ENCODE results near the gene SMIM32. TPM values are rescaled to one million over a fixed set of nuclear protein-coding genes. Genes with fewer than 3 reads are reported as not detected.

Gene SMIM32
- total and polyA plus RNA-seq, 2 experiments from 2014 or later, result not detected

- peaks cover 14% of the 10 kb centered on the region; the same call in 1 of the 2 replicates for H3K36me3 ChIP-seq (ENCODE audit: low read depth)
- peak; percentile 2 for TF ChIP-seq EZH2 (IDR thresholded peaks at IDR 0.05; ENCODE audit: insufficient read depth, poor library complexity, severe bottlenecking)
- no peak for TF ChIP-seq EZH2phosphoT487 (IDR thresholded peaks at IDR 0.05; ENCODE audit: insufficient read depth, low read depth)
- H3K9ac ChIP-seq, result no peak overlapping the region
- peak overlapping the region; percentile 65 for H3K4me3 ChIP-seq
- H4K20me1 ChIP-seq (ENCODE audit: insufficient read depth), result no peaks in the 10 kb centered on the region
- no peaks in the 10 kb centered on the region for H3K9me3 ChIP-seq (ENCODE audit: low read depth)
- H3K9me2 ChIP-seq (ENCODE audit: insufficient read depth), result no peaks in the 10 kb centered on the region
- no peaks in the 10 kb centered on the region for H3K79me2 ChIP-seq (ENCODE audit: insufficient read depth)
- WGBS, 2 experiments (ENCODE audit: low coverage in 1 of 2, low lambda C conversion rate in 2 of 2, missing lambda C conversion rate in 2 of 2), result 3 to 5% methylated on average over 47 to 53 of the region's 56 CpGs
- in situ Hi-C loops (cut with MboI), result no loop called here
- H3K27me3 ChIP-seq (replicated peaks; ENCODE audit: insufficient read depth), result peaks cover 10% of the 10 kb centered on the region
- 0 out of 2 replicates have a peak, but pooled peaks cover 17% of the 10 kb centered on the region for H3F3A ChIP-seq (ENCODE audit: insufficient read depth)
- H2AFZ ChIP-seq, result no peak overlapping the region
- peak overlapping the region; percentile 78 for H3K4me2 ChIP-seq (ENCODE audit: unreplicated experiment)
- no peaks in the 10 kb centered on the region for H3K4me1 ChIP-seq (ENCODE audit: insufficient read depth)
- H3K27ac ChIP-seq, result no peak overlapping the region
- peak; percentile 42 for DNase-seq
Measured at GRCh38 chr5:136192015-136192525, 892 bp downstream of the SMIM32 start.

GRCh38 chr5:136191304-136192014 lies 1.5 kb downstream of the SMIM32 start:
- Histone ChIP-seq H3K27ac (no peak overlapping the region), H3K9ac (no peak overlapping the region), H3K4me1 (ENCODE audit: insufficient read depth) (no peaks in the 10 kb centered on the region), H3K79me2 (ENCODE audit: insufficient read depth) (no peaks in the 10 kb centered on the region), H4K20me1 (ENCODE audit: insufficient read depth) (no peaks in the 10 kb centered on the region), H3K36me3 (ENCODE audit: low read depth) (peaks cover 17% of the 10 kb centered on the region; the same call in 1 of the 2 replicates), H3F3A (ENCODE audit: insufficient read depth) (0 out of 2 replicates have a peak, but pooled peaks cover 20% of the 10 kb centered on the region), H3K9me2 (ENCODE audit: insufficient read depth) (no peaks in the 10 kb centered on the region), H3K4me2 (ENCODE audit: unreplicated experiment) (peak overlapping the region; percentile 78), H3K9me3 (ENCODE audit: low read depth) (no peaks in the 10 kb centered on the region), H2AFZ (no peak overlapping the region), H3K4me3 (peak overlapping the region; percentile 65), H3K27me3 (replicated peaks; ENCODE audit: insufficient read depth) (peaks cover 10% of the 10 kb centered on the region)
- DNase-seq, result peak; percentile 73
- 25 to 27% methylated on average over 44 of the region's 44 CpGs for WGBS, 2 experiments (ENCODE audit: low coverage in 1 of 2, low lambda C conversion rate in 2 of 2, missing lambda C conversion rate in 2 of 2)
- TF ChIP-seq EZH2phosphoT487 (IDR thresholded peaks at IDR 0.05; ENCODE audit: insufficient read depth, low read depth) (0 out of 2 replicates have a peak, but pooled peaks have one; percentile 66), EZH2 (IDR thresholded peaks at IDR 0.05; ENCODE audit: insufficient read depth, poor library complexity, severe bottlenecking) (peak; percentile 65)
- in situ Hi-C loops (cut with MboI), result no loop called here

GRCh38 chr5:136190904-136191303 lies 2.1 kb downstream of the SMIM32 start:
- H3K4me1 ChIP-seq (ENCODE audit: insufficient read depth), result no peaks in the 10 kb centered on the region
- 71 to 82% methylated on average over 1 of the region's 1 CpG for WGBS, 2 experiments (ENCODE audit: low coverage in 1 of 2, low lambda C conversion rate in 2 of 2, missing lambda C conversion rate in 2 of 2)
- peaks cover 10% of the 10 kb centered on the region for H3K27me3 ChIP-seq (replicated peaks; ENCODE audit: insufficient read depth)
- no peaks in the 10 kb centered on the region for H4K20me1 ChIP-seq (ENCODE audit: insufficient read depth)
- H3K36me3 ChIP-seq (ENCODE audit: low read depth), result peaks cover 17% of the 10 kb centered on the region; the same call in 1 of the 2 replicates
- no peak overlapping the region for H3K4me3 ChIP-seq
- no peak overlapping the region for H3K4me2 ChIP-seq (ENCODE audit: unreplicated experiment)
- H2AFZ ChIP-seq, result no peak overlapping the region
- DNase-seq, result no peak
- in situ Hi-C loops (cut with MboI), result no loop called here
- H3F3A ChIP-seq (ENCODE audit: insufficient read depth), result 0 out of 2 replicates have a peak, but pooled peaks cover 20% of the 10 kb centered on the region
- no peak for TF ChIP-seq EZH2phosphoT487 (IDR thresholded peaks at IDR 0.05; ENCODE audit: insufficient read depth, low read depth)
- H3K79me2 ChIP-seq (ENCODE audit: insufficient read depth), result no peaks in the 10 kb centered on the region
- H3K9me3 ChIP-seq (ENCODE audit: low read depth), result no peaks in the 10 kb centered on the region
- H3K9me2 ChIP-seq (ENCODE audit: insufficient read depth), result no peaks in the 10 kb centered on the region
- H3K27ac ChIP-seq, result no peak overlapping the region
- no peak overlapping the region for H3K9ac ChIP-seq

GRCh38 chr5:136190091-136190720 lies 2.8 kb downstream of the SMIM32 start:
- Histone ChIP-seq H3K4me1 (ENCODE audit: insufficient read depth) (no peaks in the 10 kb centered on the region), H3K9me2 (ENCODE audit: insufficient read depth) (no peaks in the 10 kb centered on the region), H3K79me2 (ENCODE audit: insufficient read depth) (no peaks in the 10 kb centered on the region), H3K4me3 (no peak overlapping the region), H3F3A (ENCODE audit: insufficient read depth) (0 out of 2 replicates have a peak, but pooled peaks cover 20% of the 10 kb centered on the region), H3K27me3 (replicated peaks; ENCODE audit: insufficient read depth) (peaks cover 10% of the 10 kb centered on the region), H4K20me1 (ENCODE audit: insufficient read depth) (no peaks in the 10 kb centered on the region), H3K27ac (no peak overlapping the region), H2AFZ (no peak overlapping the region), H3K36me3 (ENCODE audit: low read depth) (peaks cover 17% of the 10 kb centered on the region; the same call in 1 of the 2 replicates), H3K9me3 (ENCODE audit: low read depth) (no peaks in the 10 kb centered on the region), H3K4me2 (ENCODE audit: unreplicated experiment) (no peak overlapping the region), H3K9ac (no peak overlapping the region)
- in situ Hi-C loops (cut with MboI), result no loop called here
- WGBS, 2 experiments (ENCODE audit: low coverage in 1 of 2, low lambda C conversion rate in 2 of 2, missing lambda C conversion rate in 2 of 2), result 32 to 36% methylated on average over 5 of the region's 5 CpGs
- no peak for DNase-seq
- TF ChIP-seq EZH2 (IDR thresholded peaks at IDR 0.05; ENCODE audit: insufficient read depth, poor library complexity, severe bottlenecking) (no peak), EZH2phosphoT487 (IDR thresholded peaks at IDR 0.05; ENCODE audit: insufficient read depth, low read depth) (no peak)
